Epidermal melanocyte (primary cell): Measurements from ENCODE around the gene PHLPP1.
A peak's percentile ranks its signal among the peaks of the same experiment; 100 is the strongest.
"Not testable (repeated sequence)": the region's sequence is repeated elsewhere in the genome, so short reads cannot be mapped to it uniquely, and the experiment has no call there.

Experiments
- DNase-seq: peaks from one replicate; pipeline ENCODE4 v3.0.0; 2011; ENCODE audit warnings: low spot score; ENCODE audit not compliant: insufficient read length

PHLPP1 gene

GRCh38 chr18:62880673-62881364, 165.5 kb downstream of the PHLPP1 start:
- no peak for DNase-seq

GRCh38 chr18:62881509-62882016, 166.2 kb downstream of the PHLPP1 start:
- no peak for DNase-seq

GRCh38 chr18:62883937-62884735, 168.8 kb downstream of the PHLPP1 start:
- DNase-seq: no peak

- no peak for DNase-seq
Observed at GRCh38 chr18:62885804-62886203, 170.5 kb downstream of the PHLPP1 start.

GRCh38 chr18:62894681-62895390, 179.5 kb downstream of the PHLPP1 start:
- DNase-seq: no peak

GRCh38 chr18:62897153-62897552, 181.8 kb downstream of the PHLPP1 start:
- no peak for DNase-seq

GRCh38 chr18:62898359-62898758, 183.0 kb downstream of the PHLPP1 start:
- no peak for DNase-seq

GRCh38 chr18:62899534-62899933, 184.2 kb downstream of the PHLPP1 start:
- no peak for DNase-seq

GRCh38 chr18:62900132-62900883, 185.0 kb downstream of the PHLPP1 start:
- DNase-seq: no peak

GRCh38 chr18:62902776-62903175, 187.4 kb downstream of the PHLPP1 start:
- no peak for DNase-seq

GRCh38 chr18:62904396-62905285, 189.3 kb downstream of the PHLPP1 start:
- peak; percentile 29 for DNase-seq

- DNase-seq: no peak
Observed at GRCh38 chr18:62912885-62913284, 197.5 kb downstream of the PHLPP1 start.

GRCh38 chr18:62913824-62914223, 198.5 kb downstream of the PHLPP1 start:
- DNase-seq: not testable (repeated sequence)

- DNase-seq: no peak
Observed at GRCh38 chr18:62914871-62915392, 199.6 kb downstream of the PHLPP1 start.

- DNase-seq: no peak
Observed at GRCh38 chr18:62918361-62918760, 203.0 kb downstream of the PHLPP1 start.

- DNase-seq: no peak
Observed at GRCh38 chr18:62919109-62919838, 203.9 kb downstream of the PHLPP1 start.

- no peak for DNase-seq
Observed at GRCh38 chr18:62925031-62925688, 209.8 kb downstream of the PHLPP1 start.

- no peak for DNase-seq
Observed at GRCh38 chr18:62928326-62928725, 213.0 kb downstream of the PHLPP1 start.
